OCI-LY3 (cell line): ENCODE results near the gene NARS2.

Experiments
- EZH2phosphoT487 ChIP-seq: fragments of 200-600 bp; shearing (Covaris generic); IDR thresholded peaks from 2 replicates; pipeline ENCODE4 v1.6.1; 2018; ENCODE audit warnings: antibody characterized with exemption, mixed run types, low read depth
- TF ChIP-seq, protein P1 (sequence below): fragments of 200-600, 300-600 bp; sonication (generic); IDR thresholded peaks from 2 replicates; pipeline ENCODE4 v1.5.1; 2014; ENCODE audit warnings: antibody characterized with exemption, low read length, low read depth

GRCh38 chr11:78460471-78460870 is 114.2 kb downstream of the NARS2 start:
- 0 out of 2 replicates have a peak, but pooled peaks have one; percentile 41 for TF ChIP-seq EZH2phosphoT487
- TF ChIP-seq, protein P1, sequence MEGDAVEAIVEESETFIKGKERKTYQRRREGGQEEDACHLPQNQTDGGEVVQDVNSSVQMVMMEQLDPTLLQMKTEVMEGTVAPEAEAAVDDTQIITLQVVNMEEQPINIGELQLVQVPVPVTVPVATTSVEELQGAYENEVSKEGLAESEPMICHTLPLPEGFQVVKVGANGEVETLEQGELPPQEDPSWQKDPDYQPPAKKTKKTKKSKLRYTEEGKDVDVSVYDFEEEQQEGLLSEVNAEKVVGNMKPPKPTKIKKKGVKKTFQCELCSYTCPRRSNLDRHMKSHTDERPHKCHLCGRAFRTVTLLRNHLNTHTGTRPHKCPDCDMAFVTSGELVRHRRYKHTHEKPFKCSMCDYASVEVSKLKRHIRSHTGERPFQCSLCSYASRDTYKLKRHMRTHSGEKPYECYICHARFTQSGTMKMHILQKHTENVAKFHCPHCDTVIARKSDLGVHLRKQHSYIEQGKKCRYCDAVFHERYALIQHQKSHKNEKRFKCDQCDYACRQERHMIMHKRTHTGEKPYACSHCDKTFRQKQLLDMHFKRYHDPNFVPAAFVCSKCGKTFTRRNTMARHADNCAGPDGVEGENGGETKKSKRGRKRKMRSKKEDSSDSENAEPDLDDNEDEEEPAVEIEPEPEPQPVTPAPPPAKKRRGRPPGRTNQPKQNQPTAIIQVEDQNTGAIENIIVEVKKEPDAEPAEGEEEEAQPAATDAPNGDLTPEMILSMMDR, result no peak
